Breast epithelium (tissue), 3 donors: ENCODE measurements around the gene PLEKHO1.

Source experiments
- CTCF ChIP-seq, 3 donors: fragments of 450-650 bp; IDR thresholded peaks; one replicate each; pipeline ENCODE4 v1.5.1; 2016 to 2017; ENCODE audit warnings: antibody characterized with exemption in 3 of 3, mild to moderate bottlenecking in 3 of 3, moderate library complexity in 3 of 3
- POLR2AphosphoS5 ChIP-seq, 3 donors: sonication (generic); formaldehyde crosslinking; IDR thresholded peaks; one replicate each; pipeline ENCODE4 v1.6.1; 2017; ENCODE audit warnings: antibody characterized with exemption in 3 of 3

GRCh38 chr1:150150133-150151021, 661 bp downstream of the PLEKHO1 start:
- TF ChIP-seq POLR2AphosphoS5 (IDR thresholded peaks at IDR 0.05) (peak in 1 of 3 donors; percentile 14), CTCF (IDR thresholded peaks at IDR 0.05) (no peak)
